ENCODE data around the gene KHSRP.
"Not testable (repeated sequence)": the region's sequence is repeated elsewhere in the genome, so short reads cannot be mapped to it uniquely, and the experiment has no call there.

KHSRP gene

DNA sequence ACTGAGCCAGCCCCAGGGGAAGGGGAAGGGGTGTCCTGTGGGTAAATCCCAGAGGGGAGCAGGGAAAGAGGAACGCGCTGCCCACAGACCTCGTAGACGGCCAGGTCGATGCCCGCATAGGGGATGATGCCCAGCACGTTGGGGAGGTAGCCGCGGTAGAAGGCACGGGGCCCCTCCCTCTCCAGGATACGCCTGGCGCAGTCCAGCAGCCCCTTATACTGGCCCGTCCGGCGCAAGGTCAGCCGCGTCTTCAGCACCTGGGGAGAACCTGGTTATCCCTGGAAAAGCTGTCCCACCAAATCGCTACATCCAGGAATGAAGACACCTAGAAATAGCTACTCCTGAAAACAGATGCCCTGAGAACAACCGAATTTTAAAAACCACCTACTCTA is 27.6 kb upstream of the KHSRP start:
- no peak for DNase-seq (ENCODE audit: low read depth in 2 of 2)

DNA sequence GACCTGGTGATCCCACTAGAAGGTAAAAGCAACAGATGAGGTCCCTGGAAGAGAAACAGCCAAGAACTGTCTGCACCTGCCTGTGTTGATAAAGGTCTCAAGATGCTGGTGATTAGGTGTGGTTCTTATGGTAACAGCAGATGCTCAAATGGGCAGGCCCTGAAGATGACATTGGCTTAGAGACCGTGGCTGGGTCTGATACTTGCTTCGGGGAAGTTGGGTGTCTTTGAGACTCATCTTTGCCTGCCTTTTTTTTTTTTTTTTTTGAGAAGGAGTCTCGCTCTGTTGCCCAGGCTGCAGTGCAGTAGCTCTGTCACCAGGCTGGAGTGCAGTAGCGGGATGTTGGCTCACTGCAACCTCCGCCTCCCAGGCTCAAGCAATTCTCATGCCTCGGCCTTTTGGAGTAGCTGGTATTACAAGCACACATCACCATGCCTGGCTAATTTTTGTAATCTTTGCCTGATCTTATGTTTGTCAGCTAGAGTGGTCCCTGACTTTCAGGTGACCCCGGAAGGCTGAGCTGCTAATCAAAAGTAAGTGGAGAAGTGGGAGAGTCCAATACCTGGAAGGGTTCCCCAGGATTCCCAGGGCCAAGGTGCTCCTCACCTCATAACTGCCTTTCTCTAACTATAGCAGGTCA is 27.1 kb upstream of the KHSRP start:
- DNase-seq (ENCODE audit: low read depth in 2 of 2) = no peak

DNA sequence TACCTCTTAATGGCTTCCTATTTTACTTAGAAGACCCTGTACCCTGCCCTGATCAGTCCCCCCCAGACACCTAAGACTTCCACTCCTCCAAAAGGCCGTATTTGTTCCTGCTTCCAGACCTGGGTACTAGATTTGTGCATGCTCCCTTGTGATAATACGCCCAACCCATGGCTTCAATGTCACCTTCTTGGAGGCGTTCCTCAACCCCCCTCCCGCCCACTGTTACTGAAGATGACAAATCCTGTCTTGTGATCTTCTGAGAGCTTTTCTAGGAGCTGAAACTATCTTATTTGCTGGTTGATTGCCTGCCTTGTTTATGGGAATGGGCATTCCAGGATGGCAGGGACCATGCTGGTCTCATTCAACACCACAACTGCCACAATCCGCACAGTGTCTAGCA is 25.6 kb upstream of the KHSRP start:
- no peak for DNase-seq (ENCODE audit: low read depth in 2 of 2)

DNA sequence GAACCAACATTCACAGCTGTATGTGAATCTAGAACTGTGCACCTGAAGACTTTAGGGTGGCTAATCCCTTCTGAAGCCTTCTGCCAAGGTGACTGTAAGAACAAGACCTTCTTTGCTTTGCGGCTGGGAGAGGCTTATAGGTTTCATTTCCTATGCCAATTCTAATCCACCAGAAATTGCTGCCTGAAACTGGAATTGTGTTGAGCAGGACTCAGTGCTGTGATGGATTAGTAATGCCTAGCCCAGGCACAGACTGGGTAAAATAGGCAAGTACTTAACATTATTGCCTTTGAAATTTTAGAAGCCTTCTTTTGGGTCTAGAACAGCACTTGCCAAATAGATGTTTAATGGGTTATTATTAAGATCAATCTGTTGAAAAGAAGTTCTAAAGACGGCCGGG is 23.4 kb upstream of the KHSRP start:
- DNase-seq (ENCODE audit: low read depth in 2 of 2) = no peak

DNA sequence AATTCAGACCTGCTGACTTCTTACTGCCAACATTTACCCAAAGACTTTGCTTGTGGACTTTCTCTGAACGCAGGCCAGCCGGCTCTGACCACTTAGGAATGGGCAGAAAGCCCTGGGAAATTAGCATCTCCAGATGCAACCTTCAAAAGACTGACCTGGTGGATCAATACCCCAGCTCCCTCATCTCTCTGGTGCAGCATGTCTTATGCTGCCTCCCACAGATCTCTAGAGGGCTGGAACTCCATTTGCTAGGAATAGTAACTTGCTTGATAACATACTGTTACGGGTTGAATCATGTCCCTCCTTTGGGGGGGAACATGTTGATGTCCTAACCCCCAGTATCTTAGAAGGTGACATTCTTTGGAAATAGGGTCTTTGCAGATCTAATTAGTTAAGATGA is 21.8 kb upstream of the KHSRP start:
- DNase-seq (ENCODE audit: low read depth in 2 of 2) = no peak

DNA sequence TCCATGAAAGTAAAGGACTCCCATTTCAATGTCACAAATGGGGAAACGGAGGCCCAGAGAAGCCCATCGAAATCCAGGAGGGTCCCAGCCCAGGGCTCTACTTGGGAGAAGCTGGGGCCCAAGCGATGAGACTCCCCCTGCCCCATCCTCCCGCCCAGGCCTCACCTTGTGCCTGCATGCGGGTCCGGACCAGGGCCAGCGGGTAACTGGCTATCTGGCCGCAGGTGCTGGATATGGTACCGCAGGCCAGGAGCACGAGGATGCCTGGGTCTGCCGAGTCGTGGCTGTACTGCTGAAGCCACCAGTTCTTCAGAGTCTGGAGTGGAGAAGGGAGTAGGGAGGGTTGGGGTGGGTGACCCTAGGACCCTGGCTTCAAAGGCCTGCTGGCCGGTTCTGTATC is 19.4 kb upstream of the KHSRP start:
- DNase-seq (ENCODE audit: low read depth in 2 of 2) = no peak

DNA sequence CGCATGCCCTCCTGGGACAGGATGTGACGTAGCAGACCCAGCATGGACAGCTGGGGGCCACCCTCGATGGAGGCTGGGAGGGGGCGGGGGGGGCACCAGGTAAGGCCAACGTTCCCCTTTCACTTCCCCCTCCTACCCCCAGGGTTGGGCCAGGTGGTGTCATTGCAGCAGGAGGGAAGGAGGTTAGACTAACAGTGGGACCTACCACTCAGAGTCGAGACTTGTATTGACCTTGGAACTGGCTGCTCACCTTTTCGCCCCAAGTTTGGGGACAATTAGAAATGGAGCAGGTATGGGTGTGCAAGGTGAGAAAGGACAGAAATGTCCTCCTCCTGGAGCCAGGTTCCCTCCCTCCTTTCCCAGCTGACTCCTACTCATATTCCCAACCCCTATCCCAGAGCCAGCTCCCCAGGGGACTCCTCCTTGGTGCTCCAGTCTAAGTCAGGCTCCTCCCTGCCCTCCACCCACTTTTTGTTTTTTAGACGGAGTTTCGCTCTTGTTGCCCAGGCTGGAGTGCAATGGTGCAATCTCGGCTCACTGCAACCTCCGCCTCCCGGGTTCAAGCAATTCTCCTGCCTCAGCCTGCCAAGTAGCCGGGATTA is 17.6 kb upstream of the KHSRP start:
- DNase-seq (ENCODE audit: low read depth in 2 of 2) = no peak

DNA sequence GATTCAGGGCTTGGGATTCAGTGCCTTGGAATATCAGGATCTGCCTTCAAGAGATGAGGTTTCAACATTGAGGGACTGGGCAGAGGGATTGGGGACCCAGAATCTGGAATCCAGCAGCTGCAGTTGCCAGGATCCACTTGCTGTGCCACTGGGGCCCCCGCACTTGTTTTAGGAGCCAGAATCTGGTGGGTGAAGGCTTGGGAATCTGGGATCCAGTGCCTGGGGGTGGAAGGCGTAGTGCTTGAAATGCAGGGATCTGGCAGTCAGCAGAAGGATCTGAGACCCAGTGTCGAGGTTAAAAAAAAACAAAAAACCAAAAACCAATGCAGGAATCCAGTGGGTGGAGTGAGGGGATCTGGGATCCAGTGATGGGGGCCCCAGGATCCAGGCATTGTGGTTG is 16.3 kb upstream of the KHSRP start:
- no peak for DNase-seq (ENCODE audit: low read depth in 2 of 2)

DNA sequence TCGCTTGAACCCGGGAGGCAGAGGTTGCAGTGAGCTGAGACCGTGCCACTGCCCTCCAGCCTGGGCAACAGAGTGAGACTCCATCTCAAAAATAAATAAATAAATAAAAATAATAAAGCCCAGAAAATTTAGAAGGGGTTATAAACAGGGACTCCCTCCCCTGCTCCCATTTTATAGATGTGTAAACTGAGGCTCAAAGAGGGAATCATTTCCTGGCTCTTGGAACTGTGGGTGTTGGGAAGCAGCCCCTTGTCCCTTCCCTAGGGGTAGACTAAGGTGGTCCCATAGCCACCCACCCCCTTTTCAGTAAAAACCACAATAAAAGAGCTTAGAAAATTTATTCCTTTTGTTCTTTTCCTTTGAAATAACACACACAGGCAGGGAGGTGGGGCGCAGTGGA is 15.1 kb upstream of the KHSRP start:
- DNase-seq (ENCODE audit: low read depth in 2 of 2) = no peak

DNA sequence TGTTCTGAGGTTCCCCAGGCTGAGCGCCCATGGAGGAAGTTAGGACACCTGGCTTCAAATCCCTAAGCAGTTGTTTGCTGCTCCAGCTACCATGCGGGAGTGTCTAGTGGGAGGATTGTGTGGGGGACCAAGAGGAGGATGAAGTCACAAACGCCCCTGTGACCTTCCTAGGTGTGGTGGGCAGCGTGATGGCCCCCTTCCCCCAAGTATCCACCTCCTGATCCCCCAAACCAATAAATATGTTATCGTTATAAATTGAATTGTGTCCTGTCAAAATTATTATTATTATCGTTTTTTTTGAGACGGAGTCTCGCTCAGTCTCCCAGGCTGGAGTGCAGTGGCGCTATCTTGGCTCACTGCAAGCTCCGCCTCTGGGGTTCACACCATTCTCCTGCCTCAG is 9.1 kb upstream of the KHSRP start, which contains the start of gene SLC25A41:
TSS of gene SLC25A41 (minus strand) at position 101 of the 400 bp plus-strand sequence. CDS start at position 31, 70 bp downstream.
- no peak for DNase-seq (ENCODE audit: low read depth in 2 of 2)

DNA sequence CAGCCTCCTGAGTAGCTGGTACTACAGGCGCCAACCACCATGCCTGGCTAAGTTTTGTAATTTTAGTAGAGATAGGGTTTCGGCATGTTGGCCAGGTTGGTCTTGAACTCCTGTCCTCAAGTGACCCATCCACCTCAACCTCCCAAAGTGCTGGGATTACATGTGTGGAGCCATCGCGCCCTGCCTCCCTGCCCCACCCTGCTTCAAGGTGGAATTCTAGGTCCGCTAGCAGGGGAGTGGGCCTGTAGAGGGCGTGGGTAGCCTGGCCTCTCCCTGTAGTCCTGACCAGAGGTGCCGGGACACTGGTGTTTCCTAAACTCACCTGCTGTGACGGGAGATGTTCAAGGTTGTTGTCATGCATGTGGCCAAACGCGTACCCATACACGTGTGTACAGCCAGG is 8.6 kb upstream of the KHSRP start:
- DNase-seq (ENCODE audit: low read depth in 2 of 2) = no peak

DNA sequence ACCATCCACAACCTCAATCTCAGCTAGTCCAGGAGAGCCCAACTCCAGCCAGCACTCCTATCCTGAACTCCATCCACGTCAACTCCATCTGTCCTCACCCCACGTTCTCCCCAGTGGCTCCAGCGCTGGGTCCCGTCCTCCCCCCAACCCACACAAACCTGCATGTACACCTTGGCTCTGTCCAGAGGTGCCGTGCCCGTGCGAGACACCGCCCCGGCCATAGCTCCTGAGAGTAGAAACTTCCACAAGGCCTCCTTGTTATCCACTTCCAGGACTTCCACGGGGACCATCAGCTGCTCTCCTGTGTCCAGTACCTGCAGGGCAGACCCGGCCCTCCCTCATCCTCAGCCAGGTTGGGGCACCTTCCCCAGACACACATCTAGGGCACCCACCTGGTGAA is 7.3 kb upstream of the KHSRP start:
- DNase-seq (ENCODE audit: low read depth in 2 of 2) = no peak

DNA sequence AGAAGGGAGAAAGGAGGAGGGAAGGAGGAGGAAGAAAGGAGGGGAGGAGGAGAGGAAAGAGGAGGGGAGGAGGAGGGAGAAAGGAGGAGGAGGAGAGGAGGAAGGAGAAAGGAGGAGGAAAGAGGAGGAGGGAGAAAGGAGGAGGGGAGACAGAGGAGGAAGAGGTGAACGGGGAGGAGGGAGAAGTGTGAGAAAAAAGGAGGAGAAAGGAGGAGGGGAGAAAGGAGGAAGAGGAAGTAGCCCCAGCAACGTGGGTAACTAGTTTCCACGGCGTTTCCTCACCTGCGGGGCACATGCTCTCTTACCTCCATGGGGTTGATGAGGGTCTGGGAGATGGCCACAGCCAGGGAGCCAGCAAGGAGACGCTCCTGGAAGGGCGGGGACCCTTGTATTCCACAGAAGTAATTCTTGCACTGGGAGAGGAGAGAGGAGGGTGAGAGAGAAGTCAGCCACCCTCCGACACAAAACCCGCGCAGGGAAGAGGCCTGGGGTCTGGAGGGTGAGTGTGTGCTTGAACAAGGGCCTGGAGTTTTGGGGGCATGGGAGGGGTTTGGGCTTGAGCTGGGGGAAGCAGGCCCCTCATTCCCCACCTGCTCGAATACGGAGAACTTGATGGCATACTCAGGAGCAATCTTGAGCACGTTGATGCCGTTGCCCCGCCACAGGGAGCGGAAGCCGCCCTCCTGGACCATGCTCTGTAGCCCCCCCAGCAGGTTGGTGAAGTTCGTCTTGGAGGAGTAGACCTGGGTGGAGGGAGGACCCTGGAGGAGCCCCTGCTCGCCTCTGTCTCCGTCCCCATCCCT is 5.0 kb upstream of the KHSRP start:
- no peak for DNase-seq (ENCODE audit: low read depth in 2 of 2)

DNA sequence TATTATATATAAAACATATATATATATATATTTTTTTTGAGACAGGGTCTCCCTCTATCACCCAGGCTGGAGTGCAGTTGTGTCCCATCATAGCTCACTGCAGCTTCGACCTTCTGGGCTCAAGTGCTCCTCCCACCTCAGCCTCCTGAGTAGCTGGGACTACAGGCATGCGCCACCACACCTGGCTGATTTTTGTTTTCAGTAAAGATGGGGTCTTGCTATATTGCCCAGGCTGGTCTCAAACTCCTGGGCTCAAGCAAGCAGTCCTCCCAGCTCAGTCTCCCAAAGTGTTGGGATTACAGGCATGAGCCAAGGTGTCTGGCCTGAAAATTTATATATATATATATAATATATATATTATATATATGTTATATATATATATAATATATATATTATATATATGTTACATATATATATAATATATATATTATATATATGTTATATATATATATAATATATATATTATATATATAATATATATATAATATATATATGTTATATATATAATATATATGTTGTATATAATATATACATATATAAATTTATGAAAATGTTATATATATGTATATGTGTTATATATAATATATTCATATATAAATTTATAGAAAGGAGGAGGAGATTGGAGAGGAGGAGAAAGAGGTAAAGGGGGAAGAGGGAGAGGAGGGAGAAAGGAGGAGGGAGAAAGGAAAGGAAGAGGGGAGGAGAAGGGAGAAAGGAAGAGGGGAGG is 4.2 kb upstream of the KHSRP start:
- DNase-seq (ENCODE audit: low read depth in 2 of 2) = not testable (repeated sequence)

DNA sequence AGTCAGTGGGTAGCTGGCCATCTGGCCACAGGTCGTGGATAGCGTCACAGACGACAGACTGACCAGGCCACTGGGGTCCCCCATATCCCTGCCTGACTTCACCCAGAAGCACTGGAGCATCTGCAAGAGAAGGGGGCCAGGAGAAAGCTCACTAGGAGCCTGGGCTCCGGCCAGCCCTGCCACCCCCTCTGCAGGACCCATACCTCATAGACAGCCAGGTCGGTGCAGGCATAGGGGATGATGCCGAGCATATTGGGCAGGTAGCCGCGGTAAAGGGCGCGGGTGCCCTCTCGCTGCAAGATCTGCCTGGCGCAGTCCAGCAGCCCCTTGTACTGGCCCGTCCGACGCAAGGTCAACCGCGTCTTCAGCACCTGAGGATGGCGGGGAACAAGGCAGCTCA is 2.5 kb upstream of the KHSRP start:
- DNase-seq (ENCODE audit: low read depth in 2 of 2) = no peak

DNA sequence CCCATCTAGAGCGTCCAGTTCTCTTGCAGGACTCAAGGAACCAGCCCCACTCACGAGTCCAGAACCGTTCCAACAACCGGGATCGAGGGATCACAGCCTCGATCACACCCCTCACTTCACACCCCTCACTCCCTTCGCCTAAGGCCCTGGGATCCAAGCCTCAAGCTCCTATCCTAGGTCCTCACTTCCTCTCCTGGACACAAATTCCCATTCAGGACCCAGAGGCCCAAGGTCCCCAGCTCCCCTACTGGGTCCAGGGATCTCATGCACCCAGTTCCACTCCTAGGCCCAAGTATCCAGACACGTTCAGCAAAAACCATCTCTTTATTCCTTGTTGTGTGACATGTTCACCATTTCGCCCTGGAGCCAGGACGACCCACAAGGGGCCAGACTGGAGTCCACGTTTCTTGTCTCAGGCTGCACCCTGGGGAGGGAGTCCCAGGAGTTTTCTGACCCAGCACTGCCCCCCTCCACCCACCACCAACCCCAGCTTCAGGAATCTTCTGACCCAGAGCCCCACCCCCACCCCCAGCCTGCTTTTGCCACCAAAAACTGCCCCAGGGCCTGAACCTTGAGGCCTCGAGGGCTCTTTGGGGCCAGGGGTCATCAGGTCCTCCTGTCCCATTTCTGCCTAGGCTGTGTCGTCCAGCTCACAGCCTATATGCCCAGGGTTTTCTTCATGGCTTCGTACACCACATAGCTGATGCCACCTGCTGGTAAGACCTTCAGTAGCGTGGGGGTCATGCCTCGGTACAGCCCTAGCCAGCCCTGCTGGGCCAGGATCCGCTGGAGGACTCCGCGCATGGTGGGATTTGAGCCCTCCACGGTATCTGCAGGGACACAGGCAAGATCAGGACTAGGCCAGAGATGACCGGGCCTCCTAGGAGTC is 1.4 kb upstream of the KHSRP start:
- no peak for DNase-seq (ENCODE audit: low read depth in 2 of 2)

DNA sequence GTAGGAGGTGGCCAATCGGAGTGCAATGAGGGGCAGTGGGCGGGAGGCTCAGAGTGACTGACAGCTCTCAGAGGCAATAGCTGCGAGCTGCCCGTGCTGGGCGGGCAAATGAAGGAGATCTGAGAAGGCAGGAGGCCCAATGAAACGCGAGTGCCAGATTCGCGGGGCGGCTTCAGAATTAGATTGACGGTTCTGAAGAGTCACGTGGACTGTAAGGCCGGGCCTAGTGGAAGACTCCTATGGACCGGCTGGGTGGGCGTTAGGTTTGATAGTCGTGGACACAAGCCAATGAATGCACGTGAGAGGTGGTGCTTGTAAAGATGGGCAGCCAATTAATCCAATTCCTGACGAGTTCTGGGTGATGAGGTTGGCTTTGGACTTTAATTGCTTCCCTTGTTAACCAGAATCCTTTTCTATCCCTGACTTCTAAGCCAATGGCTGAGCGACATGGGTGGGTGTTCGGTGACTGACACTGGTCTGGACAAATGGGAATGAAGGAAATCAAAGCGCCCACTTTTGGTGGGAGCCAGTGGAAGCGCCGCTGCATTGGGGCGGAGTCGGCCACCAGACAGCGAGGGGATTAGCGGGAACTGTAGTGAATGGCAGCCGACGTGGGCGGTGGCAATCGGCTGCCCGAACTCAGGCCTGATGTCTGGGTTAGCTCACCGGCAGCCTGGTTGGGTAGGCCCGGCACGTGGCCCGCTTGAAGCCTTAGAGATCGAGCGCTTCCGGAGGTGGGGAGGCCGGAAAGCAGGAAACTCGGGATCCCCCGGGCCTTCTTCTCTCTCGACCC is 524 bp upstream of the KHSRP start:
- peak; percentile 99 to 100 for DNase-seq (ENCODE audit: low read depth in 2 of 2)

DNA sequence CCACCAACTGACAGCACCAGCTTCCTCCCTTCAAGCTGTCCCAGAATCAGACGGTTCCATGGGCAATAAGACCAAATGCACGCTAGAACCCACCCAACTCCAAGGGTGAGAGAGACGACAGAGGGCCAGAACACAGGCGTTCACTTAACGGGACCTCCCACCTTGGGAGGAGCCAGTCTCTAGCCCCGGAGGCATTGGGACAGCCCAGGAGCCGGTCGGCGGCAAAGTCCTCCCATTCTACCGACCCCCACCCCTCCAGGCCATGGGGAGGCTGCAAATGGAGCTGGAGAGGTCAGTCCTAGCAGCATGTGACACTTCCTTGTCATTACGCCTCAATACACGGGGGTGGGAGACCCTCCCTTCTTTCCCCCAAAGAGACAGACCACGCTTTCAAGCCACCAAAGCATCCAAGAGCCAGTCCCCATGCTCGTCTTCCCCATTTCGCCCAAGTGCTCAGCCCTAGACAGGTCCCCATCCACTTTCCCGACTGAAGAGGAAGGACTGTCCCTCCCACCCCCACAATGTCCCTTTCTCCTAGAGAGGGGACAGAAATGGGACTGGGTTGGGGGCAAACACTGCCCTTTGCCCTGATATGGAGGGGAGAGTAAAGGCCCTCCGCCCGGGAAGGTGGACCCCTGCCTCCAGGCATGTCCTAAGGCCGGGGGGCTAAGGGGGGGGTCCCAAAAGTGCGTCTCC is 964 bp downstream of the KHSRP start:
- no peak for DNase-seq (ENCODE audit: low read depth in 2 of 2)

DNA sequence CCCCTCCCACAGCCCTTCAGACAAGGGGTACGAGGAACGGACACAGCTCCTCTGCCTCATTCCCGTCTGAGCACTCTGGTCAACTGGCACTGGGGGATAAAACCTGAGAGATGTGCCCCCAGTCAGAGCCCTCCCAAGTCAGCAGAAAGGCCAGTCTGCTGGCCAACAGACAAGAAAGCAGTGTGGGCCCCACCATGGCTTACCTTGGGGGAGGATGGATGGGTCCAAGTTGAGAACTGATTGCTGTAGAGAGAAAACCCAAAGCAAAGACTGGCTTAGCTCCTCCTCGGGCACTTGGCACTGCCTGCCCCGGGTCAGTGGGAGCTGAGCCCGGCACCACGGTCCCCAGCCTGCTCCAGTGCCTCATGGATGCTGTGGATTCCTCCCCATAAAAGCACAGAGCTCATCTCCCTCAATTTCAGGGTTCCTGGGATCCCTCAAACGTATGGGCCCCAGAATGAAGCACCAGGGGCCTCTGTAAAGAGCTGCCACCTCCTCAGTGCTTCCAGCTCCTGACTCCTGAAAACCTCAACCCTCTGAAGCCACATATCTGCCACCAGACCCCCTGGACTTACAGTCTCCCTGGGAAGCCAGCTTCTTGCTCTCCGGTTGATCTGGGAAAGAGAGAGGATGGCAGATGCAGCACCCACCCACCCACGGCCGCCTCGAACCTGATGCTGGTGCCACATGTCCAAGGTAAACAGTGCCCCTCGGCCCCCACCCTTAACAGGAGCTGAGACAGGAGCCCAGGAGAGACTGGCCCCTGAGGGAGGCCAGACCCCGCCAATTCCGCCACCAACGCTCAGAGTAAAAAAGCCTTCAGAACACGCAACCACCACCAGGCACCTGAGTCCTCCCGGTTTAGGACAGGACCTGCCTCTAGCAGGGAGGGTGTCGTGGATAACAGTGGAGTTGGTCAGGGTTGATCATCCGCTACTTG is 3.3 kb downstream of the KHSRP start:
- no peak for DNase-seq (ENCODE audit: low read depth in 2 of 2)

All from stimulated activated CD8-positive, alpha-beta memory T cell treated with anti-CD3 and anti-CD28 coated beads, Interleukin-7, amount 100 ng/mL, for 4 hours (primary cell).